ENCODE results near the gene MYL5.

DNA sequence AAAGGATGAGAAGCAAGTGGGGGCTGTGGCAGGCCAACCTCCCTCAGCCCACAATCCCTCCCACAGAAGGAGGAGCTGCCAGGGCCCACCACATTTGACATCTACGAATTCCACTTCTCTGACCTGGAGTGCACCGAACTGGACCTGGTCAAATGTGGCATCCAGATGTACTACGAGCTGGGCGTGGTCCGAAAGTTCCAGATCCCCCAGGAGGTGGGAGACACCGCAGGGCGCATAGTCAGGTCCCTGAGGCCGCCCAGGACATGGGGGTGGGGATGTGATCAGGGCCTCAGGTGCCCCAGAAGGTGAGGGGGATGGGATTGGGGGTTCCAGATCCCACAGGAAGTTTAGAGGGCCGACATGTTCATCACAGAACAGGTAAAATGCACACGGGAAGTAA, 13.9 kb upstream of the MYL5 start:
- TF ChIP-seq RARB (CRISPR knock-in tag; IDR thresholded peaks at IDR 0.05) (no peak), ZFP30 (CRISPR knock-in tag; IDR thresholded peaks at IDR 0.05) (no peak), ESRRG (CRISPR knock-in tag; IDR thresholded peaks at IDR 0.05) (no peak), ZC3H10 (CRISPR knock-in tag; IDR thresholded peaks at IDR 0.05) (no peak), PPARA (CRISPR knock-in tag; IDR thresholded peaks at IDR 0.05; ENCODE audit: borderline replicate concordance) (no peak), ARNTL (CRISPR knock-in tag; IDR thresholded peaks at IDR 0.05; ENCODE audit: borderline replicate concordance, low read depth) (no peak), CSDC2 (CRISPR knock-in tag; IDR thresholded peaks at IDR 0.05) (no peak)
- TF ChIP-seq, protein P1, sequence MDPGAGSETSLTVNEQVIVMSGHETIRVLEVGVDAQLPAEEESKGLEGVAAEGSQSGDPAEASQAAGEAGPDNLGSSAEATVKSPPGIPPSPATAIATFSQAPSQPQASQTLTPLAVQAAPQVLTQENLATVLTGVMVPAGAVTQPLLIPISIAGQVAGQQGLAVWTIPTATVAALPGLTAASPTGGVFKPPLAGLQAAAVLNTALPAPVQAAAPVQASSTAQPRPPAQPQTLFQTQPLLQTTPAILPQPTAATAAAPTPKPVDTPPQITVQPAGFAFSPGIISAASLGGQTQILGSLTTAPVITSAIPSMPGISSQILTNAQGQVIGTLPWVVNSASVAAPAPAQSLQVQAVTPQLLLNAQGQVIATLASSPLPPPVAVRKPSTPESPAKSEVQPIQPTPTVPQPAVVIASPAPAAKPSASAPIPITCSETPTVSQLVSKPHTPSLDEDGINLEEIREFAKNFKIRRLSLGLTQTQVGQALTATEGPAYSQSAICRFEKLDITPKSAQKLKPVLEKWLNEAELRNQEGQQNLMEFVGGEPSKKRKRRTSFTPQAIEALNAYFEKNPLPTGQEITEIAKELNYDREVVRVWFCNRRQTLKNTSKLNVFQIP (CRISPR knock-in tag; IDR thresholded peaks at IDR 0.05; ENCODE audit: borderline replicate concordance, low read depth), result no peak
- TF ChIP-seq, protein P2, sequence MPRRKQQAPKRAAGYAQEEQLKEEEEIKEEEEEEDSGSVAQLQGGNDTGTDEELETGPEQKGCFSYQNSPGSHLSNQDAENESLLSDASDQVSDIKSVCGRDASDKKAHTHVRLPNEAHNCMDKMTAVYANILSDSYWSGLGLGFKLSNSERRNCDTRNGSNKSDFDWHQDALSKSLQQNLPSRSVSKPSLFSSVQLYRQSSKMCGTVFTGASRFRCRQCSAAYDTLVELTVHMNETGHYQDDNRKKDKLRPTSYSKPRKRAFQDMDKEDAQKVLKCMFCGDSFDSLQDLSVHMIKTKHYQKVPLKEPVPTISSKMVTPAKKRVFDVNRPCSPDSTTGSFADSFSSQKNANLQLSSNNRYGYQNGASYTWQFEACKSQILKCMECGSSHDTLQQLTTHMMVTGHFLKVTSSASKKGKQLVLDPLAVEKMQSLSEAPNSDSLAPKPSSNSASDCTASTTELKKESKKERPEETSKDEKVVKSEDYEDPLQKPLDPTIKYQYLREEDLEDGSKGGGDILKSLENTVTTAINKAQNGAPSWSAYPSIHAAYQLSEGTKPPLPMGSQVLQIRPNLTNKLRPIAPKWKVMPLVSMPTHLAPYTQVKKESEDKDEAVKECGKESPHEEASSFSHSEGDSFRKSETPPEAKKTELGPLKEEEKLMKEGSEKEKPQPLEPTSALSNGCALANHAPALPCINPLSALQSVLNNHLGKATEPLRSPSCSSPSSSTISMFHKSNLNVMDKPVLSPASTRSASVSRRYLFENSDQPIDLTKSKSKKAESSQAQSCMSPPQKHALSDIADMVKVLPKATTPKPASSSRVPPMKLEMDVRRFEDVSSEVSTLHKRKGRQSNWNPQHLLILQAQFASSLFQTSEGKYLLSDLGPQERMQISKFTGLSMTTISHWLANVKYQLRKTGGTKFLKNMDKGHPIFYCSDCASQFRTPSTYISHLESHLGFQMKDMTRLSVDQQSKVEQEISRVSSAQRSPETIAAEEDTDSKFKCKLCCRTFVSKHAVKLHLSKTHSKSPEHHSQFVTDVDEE (CRISPR knock-in tag; IDR thresholded peaks at IDR 0.05), result no peak
- TF ChIP-seq, protein P3, sequence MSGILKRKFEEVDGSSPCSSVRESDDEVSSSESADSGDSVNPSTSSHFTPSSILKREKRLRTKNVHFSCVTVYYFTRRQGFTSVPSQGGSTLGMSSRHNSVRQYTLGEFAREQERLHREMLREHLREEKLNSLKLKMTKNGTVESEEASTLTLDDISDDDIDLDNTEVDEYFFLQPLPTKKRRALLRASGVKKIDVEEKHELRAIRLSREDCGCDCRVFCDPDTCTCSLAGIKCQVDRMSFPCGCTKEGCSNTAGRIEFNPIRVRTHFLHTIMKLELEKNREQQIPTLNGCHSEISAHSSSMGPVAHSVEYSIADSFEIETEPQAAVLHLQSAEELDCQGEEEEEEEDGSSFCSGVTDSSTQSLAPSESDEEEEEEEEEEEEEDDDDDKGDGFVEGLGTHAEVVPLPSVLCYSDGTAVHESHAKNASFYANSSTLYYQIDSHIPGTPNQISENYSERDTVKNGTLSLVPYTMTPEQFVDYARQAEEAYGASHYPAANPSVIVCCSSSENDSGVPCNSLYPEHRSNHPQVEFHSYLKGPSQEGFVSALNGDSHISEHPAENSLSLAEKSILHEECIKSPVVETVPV (CRISPR knock-in tag; IDR thresholded peaks at IDR 0.05), result no peak
